GM12878 (cell line): ENCODE measurements around the gene CAMTA2. TPM values are rescaled to one million over a fixed set of nuclear protein-coding genes. Genes with fewer than 3 reads are reported as not detected.

Experiments
- ATAC-seq: fragments of 200-7000 bp; cut with Tn5 transposase; 3 replicates; pipeline ENCODE4 v1.9.1; 2020; ENCODE audit warnings: mild to moderate bottlenecking, moderate library complexity
- BruUV-seq: library from RNA; stranded (reverse); fragments of 400-500 nt; replicated peaks from 2 replicates; lab custom pipeline; 2021; lab: Mats Ljungman, UMichigan
- CTCF ChIA-PET: fragments of 300-600 bp; sonication (Branson Sonifier 250); formaldehyde crosslinking; extraction: SDS; loops from one replicate; lab custom pipeline; 2021; ENCODE audit warnings: inconsistent platforms; lab: Yijun Ruan, JAX
- POLR2A ChIA-PET: fragments of 350-600 bp; formaldehyde crosslinking; extraction: SDS; loops from one replicate; lab custom pipeline; 2021; ENCODE audit warnings: inconsistent platforms; lab: Charles Lee
- RAD21 ChIA-PET: fragments of 300-600 bp; sonication (Branson Sonifier 250); formaldehyde crosslinking; loops from one replicate; lab custom pipeline; 2023; ENCODE audit warnings: antibody characterized with exemption; ENCODE audit not compliant: unreplicated experiment; lab: Charles Lee
- SMC1A ChIA-PET: fragments of 300-600 bp; sonication (Branson Sonifier 250); formaldehyde crosslinking; loops from one replicate; lab custom pipeline; 2023; ENCODE audit not compliant: unreplicated experiment, uncharacterized antibody; lab: Charles Lee
- DNase-seq: peaks from one replicate; pipeline ENCODE4 v3.0.0-alpha.2; 2011; ENCODE audit warnings: low read depth, low spot score
- FAIRE-seq: peaks from 3 replicates; lab custom pipeline; 2011; peaks lifted over from hg19 to GRCh38; lab: Jason Lieb, UNC
- H2AFZ ChIP-seq: 2 replicates; pipeline ENCODE4 v1.6.0; 2011; ENCODE audit warnings: low read depth, low read length, control low read depth; ENCODE audit not compliant: control insufficient read depth
- H3K27ac ChIP-seq: 2 replicates; pipeline ENCODE4 v1.5.1; 2011; ENCODE audit warnings: control low read depth; ENCODE audit not compliant: control insufficient read depth, insufficient read depth
- H3K27me3 ChIP-seq, 2 experiments: replicated peaks in 1 of 2; 2 replicates each; pipeline versions ENCODE4 v1.6.0 to v1.6.1; 2011; ENCODE audit warnings: low read length in 1 of 2; ENCODE audit not compliant: control insufficient read depth in 2 of 2, insufficient read depth in 2 of 2
- H3K36me3 ChIP-seq, 2 experiments: 2 replicates each; pipeline ENCODE4 v1.5.1; 2011; ENCODE audit warnings: low read length in 1 of 2; ENCODE audit not compliant: control insufficient read depth in 2 of 2, insufficient read depth in 2 of 2
- H3K4me1 ChIP-seq: 2 replicates; pipeline ENCODE4 v1.6.1; 2011; ENCODE audit warnings: mild to moderate bottlenecking, low read length, moderate library complexity, mixed read lengths; ENCODE audit not compliant: control insufficient read depth, insufficient read depth
- H3K4me2 ChIP-seq: 2 replicates; pipeline ENCODE4 v1.6.0; 2011; ENCODE audit warnings: control low read depth; ENCODE audit not compliant: control insufficient read depth, insufficient read depth
- H3K4me3 ChIP-seq: fragments of 200-600 bp; sonication (generic); 2 replicates; pipeline ENCODE4 v1.5.1; 2016
- H3K79me2 ChIP-seq: 2 replicates; pipeline ENCODE4 v1.6.0; 2011; ENCODE audit warnings: low read length; ENCODE audit not compliant: control insufficient read depth, insufficient read depth
- H3K9ac ChIP-seq: 2 replicates; pipeline ENCODE4 v1.8.0; 2011; ENCODE audit warnings: low read length, control low read depth, mixed read lengths; ENCODE audit not compliant: control insufficient read depth, insufficient read depth
- H3K9me3 ChIP-seq: replicated peaks from 3 replicates; pipeline ENCODE4 v1.5.1; 2011; ENCODE audit warnings: mild to moderate bottlenecking, low read length; ENCODE audit not compliant: control insufficient read depth, insufficient read depth
- H4K20me1 ChIP-seq: 2 replicates; pipeline ENCODE4 v1.6.0; 2011; ENCODE audit not compliant: control insufficient read depth, insufficient read depth
- ATF3 ChIP-seq: IDR thresholded peaks from 2 replicates; pipeline ENCODE4 v1.6.1; 2011; ENCODE audit warnings: low read depth, mild to moderate bottlenecking, low read length, moderate library complexity, borderline replicate concordance; ENCODE audit errors: extremely low read depth
- CBX3 ChIP-seq: fragments of 200-600 bp; sonication (generic); IDR thresholded peaks from 2 replicates; pipeline ENCODE4 v1.6.1; 2016; ENCODE audit warnings: low read depth, borderline replicate concordance
- FOS ChIP-seq: IDR thresholded peaks from 3 replicates; pipeline ENCODE4 v1.6.1; 2011; ENCODE audit warnings: borderline replicate concordance; ENCODE audit not compliant: insufficient read length; ENCODE audit errors: extremely low read depth
- FOXK2 ChIP-seq: fragments of 450-650 bp; IDR thresholded peaks from 2 replicates; pipeline ENCODE4 v1.6.1; 2017; ENCODE audit warnings: mild to moderate bottlenecking, moderate library complexity
- IKZF2 ChIP-seq, 2 experiments: fragments of 450-650 bp; IDR thresholded peaks; 2 replicates each; pipeline ENCODE4 v1.6.1; 2017; ENCODE audit warnings: mild to moderate bottlenecking in 2 of 2, moderate library complexity in 2 of 2
- NR2C1 ChIP-seq: fragments of 450-650 bp; IDR thresholded peaks from 2 replicates; pipeline ENCODE4 v1.6.1; 2017; ENCODE audit warnings: antibody characterized with exemption, mild to moderate bottlenecking, moderate library complexity
- NR2C2 ChIP-seq: IDR thresholded peaks from 2 replicates; pipeline ENCODE4 v1.6.1; 2011; ENCODE audit warnings: borderline replicate concordance, low read depth; ENCODE audit not compliant: control insufficient read depth, insufficient read length
- PRDM15 ChIP-seq: fragments of 450-650 bp; formaldehyde crosslinking; IDR thresholded peaks from 2 replicates; pipeline ENCODE4 v1.4.0; 2020; ENCODE audit warnings: mild to moderate bottlenecking, moderate library complexity
- RCOR1 ChIP-seq: conservative IDR thresholded peaks from 2 replicates; pipeline ENCODE4 v1.6.1; 2012; ENCODE audit warnings: low read depth, low read length, improper control_type of control experiment
- RELA ChIP-seq: fragments of 450-650 bp; IDR thresholded peaks from 2 replicates; pipeline ENCODE4 v1.8.0; 2014; ENCODE audit warnings: borderline replicate concordance; ENCODE audit not compliant: partially characterized antibody
- SIN3A ChIP-seq: IDR thresholded peaks from 2 replicates; pipeline ENCODE4 v1.6.1; 2012; ENCODE audit warnings: low read depth, low read length, improper control_type of control experiment
- SP1 ChIP-seq: IDR thresholded peaks from one replicate; pipeline ENCODE4 v1.6.1; 2011; ENCODE audit warnings: low read depth, low read length
- WGBS: methylation state at CpG from one replicate; pipeline ENCODE4 v1.1.6; 2016; ENCODE audit warnings: low lambda C conversion rate; ENCODE audit not compliant: insufficient replicate concordance, insufficient coverage; ENCODE audit errors: missing lambda C conversion rate; 5-methylcytosine and 5-hydroxymethylcytosine counted together
- in situ Hi-C: fragments of 300-500 bp; cut with MboI; formaldehyde crosslinking; loops from 9 replicates; pipeline ENCODE4 v1.14.3; 2018; ENCODE audit warnings: mixed read lengths
- intact Hi-C: fragments of 100-400 bp; cut with micrococcal nuclease; formaldehyde crosslinking; loops from one replicate; pipeline ENCODE4 v1.14.2; 2022; ENCODE audit not compliant: unreplicated experiment
- polyA plus RNA-seq, 11 experiments: library from polyadenylated mRNA; depleted of rRNA in 4 of 11; unstranded in 6 of 11; stranded (reverse) in 5 of 11; fragments of >200 nt; fragmentation: Nextera tagmentation in 4 of 11; fragmentation: Illumina TruSeq in 1 of 11; extraction: Ambion mirVana in 4 of 11; extraction: Trizol in 1 of 11; gene quantifications; 1 replicate in 1 of 11; 2 replicates in 10 of 11; pipeline versions ENCODE4 v1.2.1 to v1.2.3, GENCODE V29; 2011 to 2016; ENCODE audit warnings: inconsistent platforms in 2 of 11, missing spikeins in 2 of 11, low read depth in 1 of 11
- total RNA-seq, 4 experiments: library from RNA; depleted of rRNA in 3 of 4; stranded (reverse); fragments of >200 nt in 3 of 4; fragmentation: Illumina TruSeq in 1 of 4; extraction: Trizol in 1 of 4; gene quantifications; 2 replicates each; pipeline versions ENCODE4 v1.2.1 to v1.2.3, GENCODE V29; 2013 to 2021

CAMTA2 gene
- total and polyA plus RNA-seq, 10 of the 15 experiments (the other 5 are each of a cell fraction or from before 2014, with no cell fraction given) = 0.42 to 29.3 (median 11.2) TPM

- RAD21 ChIA-PET = no interaction called here
These were observed 14.0 kb downstream of the CAMTA2 start for GRCh38 chr17:4973256-4974114.

GRCh38 chr17:4972752-4973151 is 14.7 kb downstream of the CAMTA2 start:
- WGBS = 94% methylated on average over 12 of the region's 12 CpGs
- ATAC-seq = no peak
- no peak overlapping the region for H2AFZ ChIP-seq
- no peak overlapping the region for H3K9ac ChIP-seq
- no peaks in the 10 kb centered on the region for H3K9me3 ChIP-seq
- no peak for FAIRE-seq
- ChIA-PET RAD21 (no interaction called here), POLR2A (no interaction called here), CTCF (interaction anchor here (2.8 kb wide), 1 partner anchor 90 kb away, joined by 11 read pairs; no protein-coding TSS in a partner anchor), SMC1A (no interaction called here)
- BruUV-seq = no TSS peak
- H4K20me1 ChIP-seq = no peaks in the 10 kb centered on the region
- DNase-seq = no peak
- H3K36me3 ChIP-seq = peaks cover 17 to 18% of the 10 kb centered on the region in 2 experiments; a peak in 3 of 4 replicates
- H3K4me3 ChIP-seq = no peak overlapping the region
- in situ Hi-C loops (no loop called here), intact Hi-C loops (no loop called here)
- H3K4me1 ChIP-seq = peaks cover 11% of the 10 kb centered on the region
- no peak overlapping the region for H3K27ac ChIP-seq
- no peak overlapping the region for H3K4me2 ChIP-seq
- peaks cover 16% of the 10 kb centered on the region for H3K79me2 ChIP-seq
- no peaks in the 10 kb centered on the region for H3K27me3 ChIP-seq
- TF ChIP-seq PRDM15 (CRISPR knock-in tag) (no peak), RELA (no peak), NR2C1 (no peak), SP1 (no peak), FOS (no peak), FOXK2 (no peak), SIN3A (no peak), IKZF2 (IDR thresholded peaks at IDR 0.05) (no peak), CBX3 (no peak), NR2C2 (no peak)

More at GRCh38 chr17:4973256-4974114, 14.0 kb downstream of the CAMTA2 start:
- ChIA-PET CTCF (interaction anchor here (0.7 to 2.8 kb wide), 2 partner anchors 65 to 89 kb away, joined by 6 to 11 read pairs; no protein-coding TSS in a partner anchor), POLR2A (interaction anchor here (0.5 kb wide), 1 partner anchor 78 kb away, joined by 3 read pairs; no protein-coding TSS in a partner anchor)
- in situ Hi-C loops = no loop called here
- no peak overlapping the region for H3K27ac ChIP-seq
- TF ChIP-seq ATF3 = no peak
- no peak for TF ChIP-seq RCOR1
- TF ChIP-seq NR2C1 = no peak
- TF ChIP-seq, all 136 proteins: peak for 0
- H3K4me1 ChIP-seq = peaks cover 10% of the 10 kb centered on the region
- no peak overlapping the region for H3K4me3 ChIP-seq
- DNase-seq (no peak), ATAC-seq (no peak), FAIRE-seq (no peak)
- SMC1A ChIA-PET = no interaction called here
- H3K36me3 ChIP-seq = peaks cover 21 to 22% of the 10 kb centered on the region in 2 experiments; a peak in 3 of 4 replicates
- intact Hi-C loops = no loop called here
- H3K79me2 ChIP-seq = peaks cover 9% of the 10 kb centered on the region
- no peaks in the 10 kb centered on the region for H3K27me3 ChIP-seq
- no peaks in the 10 kb centered on the region for H3K9me3 ChIP-seq
- H3K9ac ChIP-seq = no peak overlapping the region
- 90% methylated on average over 10 of the region's 10 CpGs for WGBS
- H3K4me2 ChIP-seq = no peak overlapping the region
- H2AFZ ChIP-seq = no peak overlapping the region
- BruUV-seq = no TSS peak
- no peaks in the 10 kb centered on the region for H4K20me1 ChIP-seq
